Fibroblast of skin of right biceps (primary cell): Measurements from ENCODE around the gene MYH7B.

Source experiments
- DNase-seq: peaks from one replicate; pipeline ENCODE4 v3.0.0-alpha.2; 2013

The MYH7B gene

GRCh38 chr20:34955231-34956040 lies at the start of gene MYH7B, which contains the start of gene GSS:
TSS of gene MYH7B (plus strand) at chr20:34955868. CDS start at chr20:34978006, 22,138 bp downstream.
TSS of gene GSS (minus strand) at chr20:34955806. CDS start at chr20:34951852, 3,954 bp downstream.
- peak; percentile 96 for DNase-seq

- peak; percentile 94 for DNase-seq
Measured at GRCh38 chr20:34907616-34908469, 47.8 kb upstream of the MYH7B start.

GRCh38 chr20:34915131-34915530 lies 40.5 kb upstream of the MYH7B start:
- no peak for DNase-seq

GRCh38 chr20:34915749-34916455 lies 39.8 kb upstream of the MYH7B start:
- DNase-seq, result no peak

GRCh38 chr20:34916774-34917354 lies 38.8 kb upstream of the MYH7B start:
- DNase-seq, result no peak

GRCh38 chr20:34920055-34920454 lies 35.6 kb upstream of the MYH7B start:
- no peak for DNase-seq

- DNase-seq, result no peak
Measured at GRCh38 chr20:34921436-34921835, 34.2 kb upstream of the MYH7B start.

GRCh38 chr20:34922654-34923381 lies 32.9 kb upstream of the MYH7B start:
- DNase-seq, result peak; percentile 81

GRCh38 chr20:34923414-34923813 lies 32.3 kb upstream of the MYH7B start:
- DNase-seq, result no peak

GRCh38 chr20:34925341-34925740 lies 30.3 kb upstream of the MYH7B start:
- no peak for DNase-seq

- no peak for DNase-seq
Measured at GRCh38 chr20:34925981-34926380, 29.7 kb upstream of the MYH7B start.

GRCh38 chr20:34926581-34926980 lies 29.1 kb upstream of the MYH7B start:
- no peak for DNase-seq

- DNase-seq, result no peak
Measured at GRCh38 chr20:34927736-34928135, 27.9 kb upstream of the MYH7B start.

- DNase-seq, result no peak
Measured at GRCh38 chr20:34928411-34928810, 27.3 kb upstream of the MYH7B start.

- no peak for DNase-seq
Measured at GRCh38 chr20:34931771-34932170, 23.9 kb upstream of the MYH7B start.

GRCh38 chr20:34938466-34939163 lies 17.1 kb upstream of the MYH7B start:
- DNase-seq, result no peak

- no peak for DNase-seq
Measured at GRCh38 chr20:34940081-34940481, 15.6 kb upstream of the MYH7B start.

GRCh38 chr20:34941226-34941625 lies 14.4 kb upstream of the MYH7B start:
- DNase-seq, result no peak

- DNase-seq, result no peak
Measured at GRCh38 chr20:34942301-34942700, 13.4 kb upstream of the MYH7B start.

GRCh38 chr20:34943808-34944567 lies 11.7 kb upstream of the MYH7B start:
- DNase-seq, result peak; percentile 44
